Suppressor macrophage (primary cell): ENCODE data around the gene POLR1G.

Experiments used
- DNase-seq, 4 experiments: peaks; one replicate each; pipeline ENCODE4 v3.0.0-alpha.2; 2020 to 2022
- total RNA-seq, 17 experiments: gene quantifications; one replicate each; lab custom pipeline; 2026; ENCODE audit warnings: mixed read lengths in 6 of 17, inconsistent platforms in 3 of 17; lab: John Stamatoyannopoulos, UW

The POLR1G gene, protein sequence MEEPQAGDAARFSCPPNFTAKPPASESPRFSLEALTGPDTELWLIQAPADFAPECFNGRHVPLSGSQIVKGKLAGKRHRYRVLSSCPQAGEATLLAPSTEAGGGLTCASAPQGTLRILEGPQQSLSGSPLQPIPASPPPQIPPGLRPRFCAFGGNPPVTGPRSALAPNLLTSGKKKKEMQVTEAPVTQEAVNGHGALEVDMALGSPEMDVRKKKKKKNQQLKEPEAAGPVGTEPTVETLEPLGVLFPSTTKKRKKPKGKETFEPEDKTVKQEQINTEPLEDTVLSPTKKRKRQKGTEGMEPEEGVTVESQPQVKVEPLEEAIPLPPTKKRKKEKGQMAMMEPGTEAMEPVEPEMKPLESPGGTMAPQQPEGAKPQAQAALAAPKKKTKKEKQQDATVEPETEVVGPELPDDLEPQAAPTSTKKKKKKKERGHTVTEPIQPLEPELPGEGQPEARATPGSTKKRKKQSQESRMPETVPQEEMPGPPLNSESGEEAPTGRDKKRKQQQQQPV
- total RNA-seq, result 0.21 to 13.3 (median 4.8) reads per million in 17 experiments

DNA sequence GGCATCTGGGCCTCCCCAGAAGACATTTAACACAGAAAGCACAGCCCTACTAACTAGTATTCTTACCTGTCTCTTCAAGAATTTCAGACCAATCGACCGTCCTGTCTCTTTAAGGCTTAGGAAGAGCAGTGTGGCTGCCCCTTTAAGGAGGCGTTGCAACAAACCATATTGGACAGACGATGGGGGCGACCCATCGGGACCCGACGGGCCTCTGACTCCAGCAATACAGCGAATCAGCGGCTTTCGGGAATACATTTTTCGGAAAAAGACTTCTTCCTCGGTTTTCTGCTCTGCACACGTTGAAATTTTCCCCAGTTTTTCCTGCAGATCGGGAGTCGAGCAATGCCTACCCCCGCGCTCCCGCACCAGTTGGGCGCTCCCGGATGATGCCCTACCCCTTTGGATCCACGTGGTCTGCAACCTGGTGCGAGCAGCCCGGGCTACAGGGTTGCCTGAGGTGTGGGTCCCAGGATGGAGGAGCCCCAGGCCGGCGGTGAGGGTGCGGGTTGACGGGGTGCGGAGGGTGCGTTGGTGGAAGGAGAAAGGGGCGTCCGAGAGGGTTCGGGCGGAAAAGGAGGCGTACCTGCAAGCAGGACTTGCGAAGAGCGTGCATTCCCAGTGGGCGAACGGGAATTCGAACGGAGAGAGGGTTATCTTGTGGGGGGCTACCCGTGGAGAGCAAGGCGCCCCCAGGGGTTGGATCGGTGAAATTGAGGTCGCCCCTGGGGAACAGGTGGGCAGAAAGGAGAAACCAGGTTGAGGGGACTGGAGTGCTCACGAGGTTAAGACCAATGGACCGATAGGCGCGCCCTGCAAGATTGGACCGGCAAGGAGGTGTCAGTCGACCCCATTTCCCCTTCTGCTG, at the start of gene POLR1G:
Gene POLR1G (plus strand): TSS at position 419 of the 865 bp plus-strand sequence. CDS start 53 bp downstream, at position 472.
- peak; percentile 73 to 87 (median 83) for DNase-seq

DNA sequence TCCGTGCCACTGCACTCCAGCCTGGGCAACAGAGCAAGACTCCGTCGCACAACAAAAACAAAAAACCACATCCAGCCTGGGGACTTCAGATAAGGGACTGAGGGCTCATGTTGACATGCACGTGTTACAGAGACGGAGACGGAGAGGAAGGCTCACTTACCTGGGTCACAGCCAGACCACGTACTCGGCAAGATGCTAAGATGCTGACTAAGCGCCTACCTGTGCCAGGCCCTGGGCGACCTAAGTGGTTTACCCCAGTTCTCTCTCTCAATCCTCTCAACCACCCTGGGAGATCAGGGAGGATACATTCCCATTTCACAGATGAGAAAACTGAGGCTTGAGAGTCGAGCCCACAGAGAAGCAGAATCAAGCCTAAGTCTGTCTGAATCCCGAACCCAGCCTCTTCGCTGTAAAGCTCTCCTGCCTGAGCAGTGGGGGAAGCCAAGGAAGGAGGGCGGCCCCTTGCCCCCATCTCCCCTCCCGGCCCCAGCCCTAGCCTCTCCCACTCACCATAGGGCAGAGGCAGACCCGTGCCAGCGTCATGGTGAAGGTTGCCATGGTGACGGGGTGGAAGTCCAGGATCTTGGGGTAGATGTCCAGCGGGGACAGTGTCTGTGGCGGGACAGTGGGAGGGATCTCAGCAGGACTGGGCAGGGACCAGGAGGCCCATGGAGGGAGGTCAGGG, 49.5 kb upstream of the POLR1G start:
- no peak for DNase-seq

DNA sequence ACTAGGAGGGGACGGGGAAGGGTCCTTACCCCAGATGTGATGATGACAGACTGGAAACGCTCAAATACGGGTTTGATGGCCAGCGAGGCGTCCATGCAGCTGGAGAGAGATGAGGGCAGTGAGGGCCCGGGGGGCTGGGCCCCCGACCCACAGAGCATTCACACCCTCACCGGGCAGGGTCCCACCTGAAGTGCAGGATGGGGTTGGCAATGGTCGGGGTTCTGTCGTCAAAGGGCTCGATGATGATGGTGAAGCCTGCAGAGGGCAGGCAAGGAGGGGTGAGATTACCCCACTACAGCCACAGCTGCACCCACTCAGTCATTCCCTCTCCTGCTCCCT, 49.0 kb upstream of the POLR1G start:
- DNase-seq, result no peak

DNA sequence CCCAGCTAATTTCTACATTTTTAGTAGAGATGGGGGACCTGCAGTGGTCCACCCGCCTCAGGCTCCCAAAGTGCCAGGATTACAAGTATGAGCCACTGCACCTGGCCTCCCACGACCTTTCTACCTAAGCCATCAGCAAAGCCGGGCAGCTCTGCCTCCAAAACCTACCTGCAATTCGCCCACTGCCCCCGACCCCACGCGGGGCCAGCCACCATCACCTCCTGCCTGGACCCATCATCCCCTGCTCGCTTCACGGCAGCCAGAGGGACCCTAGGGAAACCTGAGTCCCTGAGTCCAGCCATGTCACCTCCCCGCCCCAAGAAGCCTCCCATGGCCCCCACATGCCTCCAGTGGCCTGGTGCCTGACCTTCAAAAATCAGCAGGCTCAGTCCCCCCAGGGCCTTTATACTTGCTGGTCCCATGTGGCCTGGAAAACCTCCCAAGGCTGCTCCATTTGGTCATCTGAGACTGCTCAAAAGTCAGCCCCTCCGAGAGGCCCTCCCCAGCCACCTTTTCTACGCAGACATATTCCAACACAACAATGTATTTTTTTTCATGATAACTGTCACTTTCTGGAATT, 48.1 kb upstream of the POLR1G start:
- no peak for DNase-seq

DNA sequence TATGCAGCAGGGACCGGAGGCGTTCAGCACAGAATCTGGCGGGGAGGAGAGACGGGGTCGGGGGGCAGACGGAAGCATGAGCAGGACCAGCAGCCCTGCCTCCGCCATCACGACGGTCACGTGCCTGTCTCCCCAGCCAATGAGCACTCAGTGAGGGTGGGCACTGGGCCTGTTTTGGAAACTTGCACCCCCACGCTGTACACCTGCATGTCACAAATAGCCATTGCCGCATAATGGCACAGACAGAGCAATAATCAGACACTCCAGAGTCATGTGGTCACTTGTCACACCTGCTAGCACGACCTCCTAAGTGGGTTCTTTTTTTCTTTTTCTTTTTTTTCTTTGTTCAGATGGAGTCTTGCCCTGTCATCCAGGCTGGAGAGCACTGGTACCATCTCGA, 44.8 kb upstream of the POLR1G start:
- DNase-seq, result no peak

DNA sequence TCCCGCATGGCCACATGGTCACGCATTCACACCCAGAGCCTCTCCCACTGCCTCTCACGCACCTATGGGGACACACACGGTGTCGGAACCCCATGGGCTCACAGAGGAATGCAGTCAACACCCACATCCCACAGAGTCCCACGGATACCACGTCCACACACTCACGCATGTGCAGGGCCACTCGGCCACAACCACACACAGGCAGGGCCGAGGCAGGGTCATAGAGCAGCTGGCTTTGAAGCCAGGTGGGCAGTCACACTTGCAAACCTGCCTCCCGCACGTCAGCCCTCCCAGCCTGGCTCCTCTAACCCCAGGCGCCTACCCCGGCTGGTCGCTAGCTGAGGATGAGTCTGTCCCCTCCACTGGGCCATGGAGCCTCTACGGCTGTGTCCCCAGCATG, 44.2 kb upstream of the POLR1G start:
- DNase-seq, result no peak

DNA sequence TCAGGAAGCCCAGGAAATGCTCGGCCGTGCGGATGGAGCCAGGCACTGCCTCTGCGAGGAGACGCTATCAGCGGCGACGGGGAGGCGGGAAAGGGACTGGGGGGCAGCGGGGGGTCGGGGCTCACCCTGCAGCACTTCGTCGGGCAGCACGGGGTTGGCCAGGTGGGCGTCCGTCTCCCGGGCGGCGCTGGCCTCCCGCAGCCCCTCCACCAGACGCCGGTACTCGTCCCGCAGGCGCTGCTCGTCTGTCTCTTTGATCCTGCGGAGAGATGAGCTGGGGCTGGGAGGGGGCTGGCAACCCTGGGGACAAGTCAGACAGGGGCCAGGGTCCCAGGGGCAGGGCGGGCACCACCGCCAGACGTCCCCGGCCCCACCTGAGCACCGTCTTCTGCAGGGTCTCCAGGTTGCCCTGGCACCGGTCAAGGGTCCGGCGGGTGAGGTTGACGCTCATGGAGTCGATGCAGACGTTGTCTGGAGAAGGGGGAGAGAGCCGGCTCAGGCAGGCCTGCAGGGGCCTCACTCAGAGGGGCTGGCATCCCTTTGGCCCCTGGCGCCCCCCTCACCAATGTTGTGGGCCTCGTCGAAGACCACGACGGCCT, 42.5 kb upstream of the POLR1G start:
- no peak for DNase-seq

DNA sequence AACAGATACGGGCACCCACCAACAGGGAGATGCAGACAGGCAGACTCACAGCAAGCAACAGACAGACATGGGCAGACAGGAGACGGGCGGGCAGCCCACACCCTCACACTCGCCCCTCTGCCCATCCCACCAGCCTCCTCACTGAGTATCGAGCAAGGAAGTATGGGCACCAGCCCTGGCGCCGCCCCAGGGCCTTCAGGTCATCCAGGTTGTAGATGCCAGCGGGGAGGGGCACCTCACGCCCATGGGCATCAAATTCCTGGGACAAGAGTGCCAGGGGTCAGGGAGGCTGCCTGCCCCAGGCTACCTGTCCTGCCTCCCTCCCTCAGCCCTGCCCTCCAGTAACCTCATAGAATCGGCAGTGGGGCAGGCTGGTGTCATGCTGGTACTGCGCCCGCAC, 41.7 kb upstream of the POLR1G start:
- DNase-seq, result no peak

DNA sequence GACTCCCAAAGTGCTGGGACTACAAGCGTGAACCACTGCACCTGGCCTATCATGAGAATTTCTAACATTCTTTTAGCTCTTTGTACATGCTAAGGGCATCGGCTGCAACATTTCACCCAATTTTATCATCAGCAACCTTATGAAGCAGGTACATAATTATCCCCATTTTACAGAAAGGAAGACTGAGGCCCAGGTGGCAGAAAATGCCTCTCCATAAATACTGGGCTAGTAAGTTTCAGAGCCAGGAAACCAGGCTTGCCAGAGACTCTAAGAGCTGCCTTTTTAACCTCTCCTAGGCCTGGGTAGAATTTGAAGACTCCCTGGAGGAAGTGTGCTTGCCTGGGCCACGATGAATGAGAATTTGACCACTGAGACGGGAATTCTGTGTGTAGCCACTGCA, 38.3 kb upstream of the POLR1G start:
- no peak for DNase-seq

DNA sequence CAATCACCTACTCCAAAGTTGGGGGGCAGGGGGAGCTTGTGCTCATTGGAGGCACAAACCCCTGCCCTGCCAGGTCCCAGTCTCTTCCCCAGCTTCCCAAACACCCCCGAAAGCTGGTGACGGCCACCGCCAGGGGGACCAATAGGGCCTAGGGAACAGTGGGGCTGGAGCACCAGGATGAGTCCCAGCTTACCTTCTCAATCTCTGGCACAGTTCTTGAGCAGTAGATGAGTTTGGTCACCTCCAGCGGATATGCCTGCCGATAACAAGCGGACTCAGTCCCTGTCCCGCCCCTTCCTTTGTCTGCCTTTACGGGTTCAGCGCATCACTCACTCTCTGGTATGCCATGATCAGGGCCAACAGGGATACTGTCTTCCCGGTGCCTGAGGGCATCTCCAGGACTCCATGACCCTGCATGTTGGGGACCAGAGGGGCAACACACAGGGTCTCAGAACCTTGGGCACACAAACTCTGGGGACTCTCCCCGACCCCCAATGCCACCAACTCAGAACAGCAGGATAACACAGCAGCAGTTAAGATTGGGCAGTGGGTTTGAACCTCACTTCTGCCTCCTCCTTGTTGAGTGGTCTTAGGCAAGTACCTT, 37.6 kb upstream of the POLR1G start:
- no peak for DNase-seq

DNA sequence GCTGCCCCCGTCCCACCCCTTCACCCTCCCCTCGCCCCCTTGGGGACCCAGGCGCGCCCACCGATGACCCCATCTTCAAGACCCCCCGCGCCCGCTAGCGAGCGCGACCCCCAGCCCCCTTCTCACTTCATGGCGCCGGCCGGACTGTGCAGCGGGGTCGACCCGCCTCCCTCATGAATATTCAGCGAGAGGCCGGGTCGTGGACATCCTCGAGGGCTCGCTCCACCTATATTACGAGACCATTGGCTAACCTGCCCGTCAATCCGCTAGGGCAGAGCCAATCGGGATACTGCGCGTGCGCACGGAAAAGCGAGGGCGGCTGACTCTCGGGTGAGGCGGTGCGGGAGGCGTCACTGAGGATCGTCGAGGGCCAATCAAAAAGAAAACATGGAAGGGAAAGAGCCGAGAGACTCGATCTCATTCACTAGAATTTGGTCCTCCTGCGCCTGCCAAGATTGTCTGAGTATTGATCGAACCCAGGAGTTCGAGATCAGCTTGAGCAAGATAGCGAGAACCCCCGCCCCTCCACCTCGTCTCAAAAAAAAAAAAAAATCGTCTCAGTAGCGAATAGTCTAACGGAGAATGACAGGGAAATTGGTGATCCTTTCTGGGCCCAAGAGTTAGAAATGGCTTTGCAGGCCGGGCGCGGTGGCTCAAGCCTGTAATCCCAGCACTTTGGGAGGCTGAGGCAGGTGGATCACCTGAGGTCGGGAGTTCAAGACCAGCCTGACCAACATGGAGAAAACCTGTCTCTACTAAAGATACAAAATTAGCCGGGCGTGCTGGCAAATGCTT, 35.8 kb upstream of the POLR1G start, which contains the start of gene ERCC2:
Gene ERCC2 (minus strand): TSS at position 164 of the 795 bp plus-strand sequence. CDS start 33 bp downstream, at position 131.
- DNase-seq, result peak; percentile 99 to 100 (median 99)

DNA sequence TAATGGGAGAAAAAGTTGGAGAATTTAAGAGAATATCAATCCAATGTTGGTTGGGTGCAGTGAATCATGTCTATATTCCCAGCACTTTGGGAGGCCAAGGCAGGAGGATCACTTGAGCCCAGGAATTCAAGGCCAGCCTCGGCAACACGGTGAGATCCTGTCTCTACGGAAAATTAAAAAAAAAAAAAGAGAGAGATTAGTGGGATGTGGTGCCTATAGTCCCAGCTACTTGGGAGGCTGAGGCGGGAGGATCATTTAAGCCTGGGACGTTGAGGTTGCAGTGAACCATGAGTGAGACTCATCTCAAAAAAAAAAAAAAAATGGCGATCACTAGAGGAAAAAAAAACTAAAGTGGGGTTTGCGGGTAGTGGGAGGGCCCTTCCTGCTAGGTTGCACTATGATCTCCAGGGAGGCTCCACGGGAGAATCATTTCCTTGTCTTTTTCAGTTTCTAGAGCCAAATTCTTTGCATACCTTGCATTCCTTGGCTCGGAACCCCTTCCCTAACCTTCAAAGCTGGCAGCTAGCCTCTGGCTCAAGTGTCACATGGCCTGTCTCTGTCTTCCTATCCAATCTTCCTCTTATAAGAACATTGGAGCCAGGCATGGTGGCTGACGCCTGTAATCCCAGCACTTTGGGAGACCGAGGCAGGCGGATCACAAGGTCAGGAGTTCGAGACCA, 30.3 kb upstream of the POLR1G start:
- DNase-seq, result no peak

DNA sequence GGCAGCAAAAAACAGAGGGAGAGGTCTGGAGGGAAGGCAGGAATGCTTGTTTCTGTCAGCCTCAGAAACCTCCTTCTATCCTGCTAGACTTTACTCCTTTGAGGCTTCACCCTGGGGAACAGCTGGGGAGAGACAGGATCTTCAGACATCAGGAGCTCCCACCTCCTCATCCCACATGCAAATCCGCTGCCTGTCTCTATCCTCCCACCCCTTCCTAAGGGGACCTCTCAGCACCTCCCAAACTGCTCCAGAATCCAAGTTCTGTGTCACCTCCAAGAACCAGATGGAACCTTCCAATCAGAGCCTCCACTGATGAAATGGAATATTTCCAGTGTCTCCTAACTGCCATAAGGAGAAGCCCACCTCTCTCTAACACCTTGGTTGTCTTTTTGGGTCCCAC, 26.3 kb upstream of the POLR1G start:
- no peak for DNase-seq

DNA sequence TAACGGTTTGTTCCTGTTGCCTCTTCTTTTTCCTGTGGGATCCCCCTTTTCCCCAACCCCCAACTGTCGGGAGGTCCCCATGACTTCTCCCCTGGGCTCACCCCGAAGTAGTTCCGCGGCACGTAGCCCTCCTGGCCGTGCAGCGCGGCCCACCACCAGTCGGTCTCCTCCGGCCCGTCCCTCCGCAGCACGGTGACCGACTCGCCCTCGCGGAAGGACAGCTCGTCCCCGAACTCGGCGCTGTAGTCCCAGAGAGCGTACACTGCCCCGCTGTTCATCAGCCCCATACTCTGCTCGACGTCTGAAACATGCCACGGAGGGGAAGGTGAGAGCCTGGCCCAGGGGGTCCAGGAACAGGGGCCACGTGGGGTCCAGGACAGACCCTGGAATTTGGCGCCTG, 24.0 kb upstream of the POLR1G start:
- DNase-seq, result no peak

DNA sequence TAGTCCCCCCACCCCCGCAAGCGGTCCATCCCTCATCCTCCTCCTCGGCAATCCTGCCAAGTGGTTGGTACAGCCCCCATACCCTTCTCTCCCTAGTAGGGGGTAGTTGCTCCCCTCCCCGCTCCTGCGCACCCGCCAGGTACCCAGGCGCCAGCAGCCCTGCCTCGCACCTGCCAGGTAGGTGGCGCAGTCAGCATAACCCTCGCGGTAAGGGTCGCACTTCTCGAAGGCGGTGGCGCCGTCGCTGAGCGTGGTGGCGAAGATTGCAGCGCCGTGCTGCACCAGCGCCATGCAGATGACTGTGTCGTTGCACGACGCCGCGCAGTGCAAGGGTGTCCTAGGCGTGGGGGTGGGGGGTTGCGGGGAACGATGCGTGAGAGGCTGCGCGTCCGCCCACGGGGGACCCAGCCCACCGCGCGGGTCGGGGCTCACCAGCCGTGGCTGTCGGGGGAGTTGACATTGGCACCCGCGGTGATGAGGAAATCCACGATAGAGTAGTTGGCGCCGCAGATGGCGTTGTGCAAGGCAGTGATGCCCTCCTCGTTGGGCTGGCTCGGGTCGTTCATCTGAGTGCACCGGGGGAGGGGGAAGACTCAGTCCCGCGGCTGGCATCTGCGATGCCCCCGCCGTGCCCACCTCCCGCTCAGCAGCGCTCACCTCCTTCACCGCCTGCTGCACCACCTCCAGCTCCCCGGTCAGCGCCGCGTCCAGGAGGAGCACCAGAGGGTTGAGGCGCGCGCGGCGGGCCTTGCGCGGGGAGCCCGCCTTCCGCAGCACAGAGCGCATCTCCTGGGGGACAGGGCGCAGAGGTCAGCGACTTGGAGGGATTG, 20.8 kb upstream of the POLR1G start:
- no peak for DNase-seq

DNA sequence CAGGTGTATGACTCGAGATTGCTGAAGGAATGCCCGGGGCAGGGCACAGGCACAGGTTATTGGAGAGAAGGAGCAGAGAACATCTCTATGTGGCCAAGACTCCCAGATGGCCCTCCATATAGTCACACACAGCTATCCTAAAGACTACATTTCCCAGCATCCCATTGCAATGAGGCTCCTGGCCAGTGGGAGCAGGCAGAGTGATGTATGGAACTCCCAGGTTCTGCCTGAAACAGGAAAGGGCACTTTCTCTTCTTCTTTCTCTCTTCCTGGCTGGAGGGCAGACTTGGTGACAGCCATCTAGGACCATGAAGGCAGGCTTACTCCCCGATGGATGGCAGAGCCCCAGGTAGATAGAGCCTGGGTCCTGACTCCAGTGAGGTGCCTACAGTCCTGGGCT, 15.1 kb upstream of the POLR1G start:
- DNase-seq, result peak in 3 of 4 experiments; percentile 28 to 37 (median 31)

DNA sequence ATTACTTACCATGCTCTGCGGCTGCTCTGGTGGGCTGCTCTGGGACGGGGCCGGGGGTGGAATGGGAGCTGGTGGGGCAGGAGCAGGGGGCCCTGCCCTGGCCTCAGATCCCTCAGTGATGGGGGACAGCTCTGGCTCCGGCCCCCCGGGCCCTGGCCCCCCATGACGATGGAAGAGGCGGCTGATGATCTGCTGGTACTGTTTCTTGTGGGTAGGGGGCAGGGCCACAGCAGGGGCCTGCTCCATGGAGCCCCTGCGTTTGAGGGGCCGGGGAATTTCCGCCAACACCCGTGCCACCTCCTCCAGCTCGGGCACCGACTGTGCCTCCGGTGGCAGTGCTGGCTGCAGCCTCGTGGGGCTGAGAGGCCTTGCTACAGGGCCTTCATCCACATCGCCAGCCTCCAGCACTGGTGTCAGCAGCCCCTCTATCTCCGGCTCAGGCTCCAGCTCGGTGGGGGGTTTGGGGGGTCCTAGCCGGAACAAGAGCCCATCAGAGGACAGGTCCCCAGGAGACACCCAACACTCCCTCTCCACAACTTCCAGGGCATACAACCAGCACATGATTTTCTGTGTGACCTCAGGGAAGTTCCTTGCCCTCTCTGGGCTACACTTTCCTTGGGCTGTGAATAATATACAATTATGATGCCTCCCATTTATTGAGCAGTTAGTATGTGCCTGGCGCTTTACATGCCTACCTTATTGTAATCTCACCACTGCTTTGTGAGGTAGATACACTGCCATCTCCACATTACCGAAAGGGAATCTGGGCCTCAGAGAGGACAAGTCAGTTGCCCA, 14.4 kb upstream of the POLR1G start:
- DNase-seq, result no peak
